Ovary (tissue), 9 donors: ENCODE measurements around the gene PARD3B. TPM values are rescaled to one million over a fixed set of nuclear protein-coding genes. Genes with fewer than 3 reads are reported as not detected.

Experiments used
- DNase-seq, 5 donors: peaks; one replicate each; pipeline ENCODE4 v3.0.0-alpha.2; 2019 to 2020
- H3K27ac ChIP-seq, 2 donors: fragments of 200-600 bp; one replicate each; pipeline versions ENCODE4 v1.5.1 to v1.8.0; 2019 to 2022
- H3K27me3 ChIP-seq: fragments of 200-600 bp; one replicate; pipeline ENCODE4 v1.8.0; 2022
- H3K36me3 ChIP-seq: fragments of 200-600 bp; sonication (generic); one replicate; pipeline ENCODE4 v1.5.1; 2019
- H3K4me1 ChIP-seq: one replicate; pipeline ENCODE4 v1.8.1; 2013; ENCODE audit warnings: mild to moderate bottlenecking, moderate library complexity; ENCODE audit not compliant: insufficient read depth
- H3K4me3 ChIP-seq: fragments of 200-600 bp; sonication (generic); one replicate; pipeline ENCODE4 v1.5.1; 2017
- H3K9me3 ChIP-seq, 2 donors: fragments of 200-600 bp in 1 of 2; sonication (generic) in 1 of 2; one replicate each; pipeline versions ENCODE4 v1.5.1 to v1.8.1; 2013 to 2019; ENCODE audit warnings: mild to moderate bottlenecking in 1 of 2, moderate library complexity in 1 of 2
- CTCF ChIP-seq, 3 donors: fragments of 450-650 bp in 2 of 3; fragments of 200-600 bp in 1 of 3; IDR thresholded peaks; one replicate each; pipeline versions ENCODE4 v1.5.1 to v1.8.0; 2016 to 2022; ENCODE audit warnings: antibody characterized with exemption in 3 of 3, mild to moderate bottlenecking in 1 of 3
- EP300 ChIP-seq: sonication (generic); formaldehyde crosslinking; IDR thresholded peaks from one replicate; pipeline ENCODE4 v1.6.1; 2017; ENCODE audit warnings: antibody characterized with exemption
- POLR2A ChIP-seq: fragments of 450-650 bp; IDR thresholded peaks from one replicate; pipeline ENCODE4 v1.6.1; 2017; ENCODE audit warnings: antibody characterized with exemption, mild to moderate bottlenecking, moderate library complexity
- WGBS, 3 donors: extraction: QIAGEN DNeasy Blood & Tissue Kit in 1 of 3; methylation state at CpG; one replicate each; pipeline versions ENCODE4 v1.1.5 to v1.1.7; 2013 to 2017; 5-methylcytosine and 5-hydroxymethylcytosine counted together
- intact Hi-C, 4 donors: fragments of 100-400 bp; cut with DNase I; formaldehyde crosslinking; loops; one replicate each; pipeline versions ENCODE4 v1.11.0 to v1.15.1; 2022 to 2023
- polyA plus RNA-seq, 2 donors: library from polyadenylated mRNA; stranded (reverse); fragments of 200-250 nt in 1 of 2; fragments of 350-450 nt in 1 of 2; fragmentation: Illumina TruSeq in 1 of 2; extraction: RNeasy Lipid Tissue Mini Kit (QIAGEN cat#74804) in 1 of 2; gene quantifications; one replicate each; pipeline ENCODE4 v1.2.3, GENCODE V29; 2013 to 2014
- total RNA-seq, 7 donors: library from RNA; depleted of rRNA in 2 of 7; stranded (reverse); fragments of >200 nt in 2 of 7; fragmentation: NEBNext Ultra II Directional in 3 of 7; extraction: Animal tissue kit (Norgen Biotek cat#: 25700) in 3 of 7; gene quantifications; one replicate each; pipeline versions ENCODE4 v1.1.0 to v1.2.4, GENCODE V29; 2016 to 2023
- donor health status: DM: no; HTN: no; CAD: no; lungs with moderate emphysema.
- donor health status: DM: no; HTN: no; CAD: no.
- donor health status: Bipolar disorder and iron deficiency.
- donor health status: DM: yes; HTN: yes; CAD: no.
- donor health status: DM: no; HTN: no; CAD: no.
- donor health status: DM: yes; HTN: yes; CAD: no.

Gene PARD3B
- total and polyA plus RNA-seq, 9 donors = 8.2 to 46.6 (median 28.7) TPM

GRCh38 chr2:205041472-205042130, 496.3 kb downstream of the PARD3B start:
- H3K27me3 ChIP-seq = no peaks in the 10 kb centered on the region
- H3K4me1 ChIP-seq = peaks cover 3% of the 10 kb centered on the region
- no peaks in the 10 kb centered on the region for H3K36me3 ChIP-seq
- no peak overlapping the region for H3K27ac ChIP-seq
- H3K4me3 ChIP-seq = no peak overlapping the region
- TF ChIP-seq POLR2A (no peak), CTCF (IDR thresholded peaks at IDR 0.05) (no peak), EP300 (no peak)
- intact Hi-C loops = no loop called here
- no peaks in the 10 kb centered on the region for H3K9me3 ChIP-seq
- WGBS, 3 donors = 56 to 60% (median 58%) methylated on average over 5 of the region's 5 CpGs
- no peak for DNase-seq

GRCh38 chr2:205043285-205043684, 498.0 kb downstream of the PARD3B start:
- Histone ChIP-seq H3K4me1 (peaks cover 3% of the 10 kb centered on the region), H3K27me3 (no peaks in the 10 kb centered on the region), H3K4me3 (no peak overlapping the region), H3K36me3 (no peaks in the 10 kb centered on the region), H3K27ac (no peak overlapping the region), H3K9me3 (no peaks in the 10 kb centered on the region)
- intact Hi-C loops = no loop called here
- DNase-seq = no peak
- no peak for TF ChIP-seq CTCF (IDR thresholded peaks at IDR 0.05)
- no peak for TF ChIP-seq POLR2A
- no peak for TF ChIP-seq EP300

- TF ChIP-seq POLR2A = no peak
- TF ChIP-seq EP300 = no peak
- TF ChIP-seq CTCF (IDR thresholded peaks at IDR 0.05) = no peak
- Histone ChIP-seq H3K27ac (no peak overlapping the region), H3K4me3 (no peak overlapping the region), H3K27me3 (no peaks in the 10 kb centered on the region), H3K36me3 (no peaks in the 10 kb centered on the region), H3K4me1 (peaks cover 3% of the 10 kb centered on the region), H3K9me3 (no peaks in the 10 kb centered on the region)
- 81 to 94% (median 93%) methylated on average over 2 of the region's 2 CpGs for WGBS, 3 donors
- DNase-seq = no peak
- intact Hi-C loops = loop anchor here in 1 of 4 donors (5.0 kb wide), 1 partner anchor 848 kb away; no protein-coding TSS in a partner anchor
These were observed 500.4 kb downstream of the PARD3B start for GRCh38 chr2:205045706-205046105.

- WGBS, 3 donors = 93 to 98% (median 94%) methylated on average over 1 of the region's 1 CpG
- no peaks in the 10 kb centered on the region for H3K9me3 ChIP-seq
- intact Hi-C loops = loop anchor here in 1 of 4 donors (5.0 kb wide), 1 partner anchor 850 kb away; no protein-coding TSS in a partner anchor
- H3K4me3 ChIP-seq = no peak overlapping the region
- no peaks in the 10 kb centered on the region for H3K4me1 ChIP-seq
- H3K36me3 ChIP-seq = no peaks in the 10 kb centered on the region
- TF ChIP-seq POLR2A = no peak
- no peak for TF ChIP-seq EP300
- TF ChIP-seq CTCF (IDR thresholded peaks at IDR 0.05) = no peak
- no peak overlapping the region for H3K27ac ChIP-seq
- no peaks in the 10 kb centered on the region for H3K27me3 ChIP-seq
- DNase-seq = no peak
These were observed 502.1 kb downstream of the PARD3B start for GRCh38 chr2:205047273-205047839.
